Heart left ventricle (tissue), 16 donors: ENCODE results near the gene CACNA2D3. TPM values are rescaled to one million over a fixed set of nuclear protein-coding genes. Genes with fewer than 3 reads are reported as not detected.
"Not testable (repeated sequence)": the region's sequence is repeated elsewhere in the genome, so short reads cannot be mapped to it uniquely, and the experiment has no call there.

Experiments used
- ATAC-seq, 4 donors: fragments of 200-7000 bp; cut with Tn5 transposase; one replicate each; pipeline ENCODE4 v1.9.1; 2020 to 2022; ENCODE audit warnings: moderate library complexity in 4 of 4, mild to moderate bottlenecking in 3 of 4, moderate number of reproducible peaks in 1 of 4
- DNase-seq, 5 donors: peaks; one replicate each; pipeline ENCODE4 v3.0.0-alpha.2; 2020
- H3K27ac ChIP-seq, 12 donors: fragments of 200-600 bp; sonication (generic) in 4 of 12; one replicate each; pipeline versions ENCODE4 v1.5.0 to v1.8.0; 2016 to 2022; ENCODE audit warnings: mild to moderate bottlenecking in 2 of 12
- H3K27me3 ChIP-seq, 9 donors: fragments of 200-600 bp; sonication (generic) in 2 of 9; one replicate each; pipeline versions ENCODE4 v1.5.1 to v1.8.0; 2016 to 2022; ENCODE audit warnings: mild to moderate bottlenecking in 3 of 9
- H3K36me3 ChIP-seq, 9 donors: fragments of 200-600 bp; sonication (generic) in 2 of 9; one replicate each; pipeline versions ENCODE4 v1.5.0 to v1.8.0; 2018 to 2022; ENCODE audit warnings: mild to moderate bottlenecking in 2 of 9
- H3K4me1 ChIP-seq, 12 donors: fragments of 200-600 bp; sonication (generic) in 4 of 12; one replicate each; pipeline versions ENCODE4 v1.5.0 to v1.8.0; 2016 to 2022; ENCODE audit warnings: mild to moderate bottlenecking in 3 of 12
- H3K4me3 ChIP-seq, 12 donors: fragments of 200-600 bp; sonication (generic) in 4 of 12; one replicate each; pipeline versions ENCODE4 v1.5.0 to v1.8.0; 2017 to 2022; ENCODE audit warnings: mild to moderate bottlenecking in 9 of 12, moderate library complexity in 4 of 12
- H3K9me3 ChIP-seq, 12 donors: fragments of 200-600 bp; sonication (generic) in 4 of 12; one replicate each; pipeline versions ENCODE4 v1.5.0 to v1.8.0; 2016 to 2022; ENCODE audit warnings: mild to moderate bottlenecking in 1 of 12
- POLR2A ChIP-seq, 2 donors: fragments of 450-650 bp; IDR thresholded peaks; one replicate each; pipeline ENCODE4 v1.6.1; 2017; ENCODE audit warnings: antibody characterized with exemption in 2 of 2, mild to moderate bottlenecking in 2 of 2, moderate library complexity in 2 of 2
- WGBS, 4 donors: extraction: QIAGEN DNeasy Blood & Tissue Kit in 2 of 4; methylation state at CpG; one replicate each; pipeline versions ENCODE4 v1.1.5 to v1.1.7; 2013 to 2018; 5-methylcytosine and 5-hydroxymethylcytosine counted together
- intact Hi-C, 10 donors: fragments of 100-400 bp; cut with DNase I; formaldehyde crosslinking; loops; one replicate each; pipeline versions ENCODE4 v1.11.1 to v1.14.2; 2022
- polyA plus RNA-seq, 2 donors: library from polyadenylated mRNA; stranded (reverse); fragments of 200-250 nt; gene quantifications; one replicate each; pipeline ENCODE4 v1.2.3, GENCODE V29; 2013
- total RNA-seq, 9 donors: library from RNA; depleted of rRNA in 2 of 9; stranded (reverse); fragments of >200 nt in 2 of 9; fragmentation: NEBNext Ultra II Directional in 3 of 9; extraction: Animal tissue kit (Norgen Biotek cat#: 25700) in 3 of 9; gene quantifications; one replicate each; pipeline versions ENCODE4 v1.1.0 to v1.2.4, GENCODE V29; 2016 to 2023
- TF ChIP-seq, protein P1 (sequence below), 12 donors: fragments of 200-600 bp; sonication (generic) in 4 of 12; IDR thresholded peaks; one replicate each; pipeline versions ENCODE4 v1.5.0 to v1.8.0; 2018 to 2022; ENCODE audit warnings: antibody characterized with exemption in 12 of 12, mild to moderate bottlenecking in 5 of 12
- donor health status: ischemic (EF 13 %, LVEDD 7.1; RV severe dilation, severe dysfunction).
- donor health status: healthy with polysubstance abuse.
- donor health status: DM: no; HTN: yes; CAD: no.
- donor health status: DM: no; HTN: no; CAD: no.
- donor health status: ischemic (EF 25% LVEDD 6.9; RV normal size, moderate dysfunction).
- donor health status: ischemic (EF 25% LVEDD 5.7; RV mildly dilated, moderate dysfunction).
- donor health status: healthy.
- donor health status: DM: yes; HTN: yes; CAD: no.
- donor health status: ischemic (EF 35%, LVEDD 5.7; RV mildly dilated, moderate dysfunction).
- donor health status: nonischemic (EF 11% LVEDD 7.7; RV severe dilation, severe dysfunction).
- donor health status: DM: yes; HTN: yes; CAD: no.
- donor health status: PGD.
- donor health status: ischemic (EF 29% LVEDD 5.4; RV normal size, mild dysfunction).
- donor health status: nonischemic (EF 23%, LVEDD 6.1; RV moderate dilation, normal function).

Gene CACNA2D3
- total and polyA plus RNA-seq, 11 donors: 0.17 to 25.1 (median 12.8) TPM

- intact Hi-C loops: no loop called here
- no peak overlapping the region for H3K4me3 ChIP-seq
- no peaks in the 10 kb centered on the region for H3K9me3 ChIP-seq
- H3K4me1 ChIP-seq: no peaks in the 10 kb centered on the region
- DNase-seq (no peak), ATAC-seq (no peak)
- no peak overlapping the region for H3K27ac ChIP-seq
- no peaks in the 10 kb centered on the region for H3K27me3 ChIP-seq
- WGBS, 4 donors: 68 to 73% (median 71%) methylated on average over 3 of the region's 3 CpGs
- no peaks in the 10 kb centered on the region for H3K36me3 ChIP-seq
- TF ChIP-seq, protein P1, sequence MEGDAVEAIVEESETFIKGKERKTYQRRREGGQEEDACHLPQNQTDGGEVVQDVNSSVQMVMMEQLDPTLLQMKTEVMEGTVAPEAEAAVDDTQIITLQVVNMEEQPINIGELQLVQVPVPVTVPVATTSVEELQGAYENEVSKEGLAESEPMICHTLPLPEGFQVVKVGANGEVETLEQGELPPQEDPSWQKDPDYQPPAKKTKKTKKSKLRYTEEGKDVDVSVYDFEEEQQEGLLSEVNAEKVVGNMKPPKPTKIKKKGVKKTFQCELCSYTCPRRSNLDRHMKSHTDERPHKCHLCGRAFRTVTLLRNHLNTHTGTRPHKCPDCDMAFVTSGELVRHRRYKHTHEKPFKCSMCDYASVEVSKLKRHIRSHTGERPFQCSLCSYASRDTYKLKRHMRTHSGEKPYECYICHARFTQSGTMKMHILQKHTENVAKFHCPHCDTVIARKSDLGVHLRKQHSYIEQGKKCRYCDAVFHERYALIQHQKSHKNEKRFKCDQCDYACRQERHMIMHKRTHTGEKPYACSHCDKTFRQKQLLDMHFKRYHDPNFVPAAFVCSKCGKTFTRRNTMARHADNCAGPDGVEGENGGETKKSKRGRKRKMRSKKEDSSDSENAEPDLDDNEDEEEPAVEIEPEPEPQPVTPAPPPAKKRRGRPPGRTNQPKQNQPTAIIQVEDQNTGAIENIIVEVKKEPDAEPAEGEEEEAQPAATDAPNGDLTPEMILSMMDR (IDR thresholded peaks at IDR 0.05): no peak
- no peak for TF ChIP-seq POLR2A (IDR thresholded peaks at IDR 0.05)
Measured at GRCh38 chr3:54634122-54634469, 511.7 kb downstream of the CACNA2D3 start.

DNA sequence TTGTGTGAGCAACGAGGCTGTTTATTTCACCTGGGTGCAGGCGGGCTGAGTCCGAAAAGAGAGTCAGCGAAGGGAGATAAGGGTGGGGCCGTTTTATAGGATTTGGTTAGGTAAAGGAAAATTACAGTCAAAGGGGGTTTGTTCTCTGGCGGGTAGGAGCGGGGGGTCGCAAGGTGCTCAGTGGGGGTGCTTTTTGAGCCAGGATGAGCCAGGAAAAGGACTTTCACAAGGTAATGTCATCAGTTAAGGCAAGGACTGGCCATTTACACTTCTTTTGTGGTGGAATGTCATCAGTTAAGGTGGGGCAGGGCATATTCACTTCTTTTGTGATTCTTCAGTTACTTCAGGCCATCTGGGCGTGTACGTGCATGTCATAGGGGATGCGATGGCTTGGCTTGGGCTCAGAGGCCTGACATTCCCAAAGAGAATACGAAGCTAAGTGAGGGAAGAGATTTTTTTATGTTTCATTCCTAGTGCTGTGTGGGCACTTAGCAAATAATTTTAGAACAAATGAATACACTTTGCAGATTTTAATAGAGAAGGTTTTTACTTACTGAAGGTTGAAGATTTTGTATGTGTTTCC, 517.5 kb downstream of the CACNA2D3 start:
- H3K27me3 ChIP-seq: peaks cover 0 to 15% (median 0%) of the 10 kb centered on the region in 9 donors
- ATAC-seq, H3K36me3 ChIP-seq, H3K27ac ChIP-seq, intact Hi-C loops, H3K4me3 ChIP-seq, DNase-seq, H3K9me3 ChIP-seq, H3K4me1 ChIP-seq: not testable (repeated sequence)
- 28 to 49% (median 36%) methylated on average over 12 of the region's 12 CpGs for WGBS, 4 donors

GRCh38 chr3:54641226-54642014, 519.1 kb downstream of the CACNA2D3 start:
- intact Hi-C loops: no loop called here
- TF ChIP-seq POLR2A (IDR thresholded peaks at IDR 0.05): no peak

DNA sequence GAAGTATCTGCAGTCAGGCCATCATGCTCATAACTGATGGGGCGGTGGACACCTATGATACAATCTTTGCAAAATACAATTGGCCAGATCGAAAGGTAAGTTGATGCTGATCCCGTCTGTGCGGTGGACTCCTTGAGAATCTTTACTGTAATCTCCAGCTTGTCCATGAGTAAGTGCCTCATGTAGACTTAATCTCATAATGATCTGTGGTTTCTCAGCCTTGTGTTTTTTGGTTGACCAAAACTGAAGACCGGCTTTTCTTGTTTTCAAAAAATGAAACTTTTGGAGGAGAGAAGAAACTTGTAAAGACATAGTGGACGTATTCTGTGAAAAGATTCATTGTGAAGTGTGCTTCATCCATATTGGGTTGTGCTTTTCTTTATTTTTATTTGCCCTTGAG, 519.8 kb downstream of the CACNA2D3 start:
- H3K36me3 ChIP-seq: no peaks in the 10 kb centered on the region
- DNase-seq (no peak), ATAC-seq (no peak)
- 85 to 90% (median 85%) methylated on average over 6 of the region's 6 CpGs for WGBS, 4 donors
- H3K27me3 ChIP-seq: peaks cover 0 to 15% (median 0%) of the 10 kb centered on the region in 9 donors
- no peak overlapping the region for H3K27ac ChIP-seq
- intact Hi-C loops: no loop called here
- TF ChIP-seq, protein P1 (IDR thresholded peaks at IDR 0.05): no peak
- no peak for TF ChIP-seq POLR2A (IDR thresholded peaks at IDR 0.05)
- peaks cover 0 to 10% (median 0%) of the 10 kb centered on the region in 12 donors for H3K9me3 ChIP-seq
- no peak overlapping the region for H3K4me3 ChIP-seq
- no peaks in the 10 kb centered on the region for H3K4me1 ChIP-seq

More at GRCh38 chr3:54641226-54642014, 519.1 kb downstream of the CACNA2D3 start:
- H3K9me3 ChIP-seq: peaks cover 0 to 2% (median 0%) of the 10 kb centered on the region in 12 donors
- ATAC-seq (no peak), DNase-seq (no peak)
- peaks cover 0 to 15% (median 0%) of the 10 kb centered on the region in 9 donors for H3K27me3 ChIP-seq
- WGBS, 4 donors: 56 to 73% (median 63%) methylated on average over 2 of the region's 2 CpGs
- H3K4me1 ChIP-seq: no peaks in the 10 kb centered on the region
- no peaks in the 10 kb centered on the region for H3K36me3 ChIP-seq
- no peak overlapping the region for H3K27ac ChIP-seq
- H3K4me3 ChIP-seq: no peak overlapping the region

GRCh38 chr3:54647721-54648120, 525.4 kb downstream of the CACNA2D3 start:
- no peak overlapping the region for H3K27ac ChIP-seq
- TF ChIP-seq, protein P1 (IDR thresholded peaks at IDR 0.05): no peak
- no peak for TF ChIP-seq POLR2A (IDR thresholded peaks at IDR 0.05)
- no peaks in the 10 kb centered on the region for H3K36me3 ChIP-seq
- H3K4me3 ChIP-seq: no peak overlapping the region
- H3K27me3 ChIP-seq: no peaks in the 10 kb centered on the region
- H3K4me1 ChIP-seq: no peaks in the 10 kb centered on the region
- DNase-seq (no peak), ATAC-seq (no peak)
- peaks cover 0 to 10% (median 0%) of the 10 kb centered on the region in 12 donors for H3K9me3 ChIP-seq
- intact Hi-C loops: no loop called here
